Measurements from ENCODE around the gene SIGLEC14.

DNA sequence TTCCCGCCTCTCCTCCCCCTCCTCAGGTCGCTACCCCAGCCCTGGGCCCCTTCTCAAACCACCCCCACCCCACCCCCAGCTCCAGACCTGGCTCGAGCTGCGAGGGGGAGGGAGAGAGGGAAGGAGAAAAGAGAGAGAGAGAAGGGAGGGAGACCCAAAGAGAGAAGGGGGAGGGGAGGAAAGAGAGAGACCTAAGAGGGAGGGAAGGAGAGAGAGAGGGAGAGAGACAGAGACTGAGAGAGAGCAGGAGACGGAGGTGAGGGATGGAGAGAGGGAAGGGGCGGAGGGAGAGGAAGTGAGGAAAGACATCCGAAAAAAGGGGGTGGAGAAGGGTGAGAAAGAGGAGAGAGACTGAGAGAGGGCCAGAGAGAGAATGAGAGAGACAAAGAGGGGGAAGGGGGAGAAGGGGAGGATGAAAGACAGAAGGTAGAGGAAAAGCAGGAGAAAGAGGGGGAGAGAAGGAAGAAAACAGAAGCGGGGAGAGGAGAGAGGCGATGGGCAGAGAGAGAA, 44.5 kb upstream of the SIGLEC14 start:
- TF ChIP-seq POLR2AphosphoS5 (IDR thresholded peaks at IDR 0.05): no peak
- TF ChIP-seq, protein P1, sequence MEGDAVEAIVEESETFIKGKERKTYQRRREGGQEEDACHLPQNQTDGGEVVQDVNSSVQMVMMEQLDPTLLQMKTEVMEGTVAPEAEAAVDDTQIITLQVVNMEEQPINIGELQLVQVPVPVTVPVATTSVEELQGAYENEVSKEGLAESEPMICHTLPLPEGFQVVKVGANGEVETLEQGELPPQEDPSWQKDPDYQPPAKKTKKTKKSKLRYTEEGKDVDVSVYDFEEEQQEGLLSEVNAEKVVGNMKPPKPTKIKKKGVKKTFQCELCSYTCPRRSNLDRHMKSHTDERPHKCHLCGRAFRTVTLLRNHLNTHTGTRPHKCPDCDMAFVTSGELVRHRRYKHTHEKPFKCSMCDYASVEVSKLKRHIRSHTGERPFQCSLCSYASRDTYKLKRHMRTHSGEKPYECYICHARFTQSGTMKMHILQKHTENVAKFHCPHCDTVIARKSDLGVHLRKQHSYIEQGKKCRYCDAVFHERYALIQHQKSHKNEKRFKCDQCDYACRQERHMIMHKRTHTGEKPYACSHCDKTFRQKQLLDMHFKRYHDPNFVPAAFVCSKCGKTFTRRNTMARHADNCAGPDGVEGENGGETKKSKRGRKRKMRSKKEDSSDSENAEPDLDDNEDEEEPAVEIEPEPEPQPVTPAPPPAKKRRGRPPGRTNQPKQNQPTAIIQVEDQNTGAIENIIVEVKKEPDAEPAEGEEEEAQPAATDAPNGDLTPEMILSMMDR (IDR thresholded peaks at IDR 0.05): no peak

Data from upper lobe of left lung (tissue), 4 donors.